COLO668 (cell line): Measurements from ENCODE around the gene RPL36A.

Experiments
- DNase-seq: peaks from one replicate; lab custom pipeline; 2025; ENCODE audit not compliant: unreplicated experiment; lab: John Stamatoyannopoulos, UW

Gene RPL36A

GRCh38 chrX:101391831-101392230, 1.0 kb downstream of the RPL36A start:
- DNase-seq = no peak

GRCh38 chrX:101393530-101394305, 2.9 kb downstream of the RPL36A start:
- no peak for DNase-seq

GRCh38 chrX:101394372-101394771, 3.6 kb downstream of the RPL36A start:
- DNase-seq = no peak

GRCh38 chrX:101395789-101396188, 5.0 kb downstream of the RPL36A start:
- no peak for DNase-seq

- no peak for DNase-seq
Observed at GRCh38 chrX:101397779-101398178, 7.0 kb downstream of the RPL36A start.

DNA sequence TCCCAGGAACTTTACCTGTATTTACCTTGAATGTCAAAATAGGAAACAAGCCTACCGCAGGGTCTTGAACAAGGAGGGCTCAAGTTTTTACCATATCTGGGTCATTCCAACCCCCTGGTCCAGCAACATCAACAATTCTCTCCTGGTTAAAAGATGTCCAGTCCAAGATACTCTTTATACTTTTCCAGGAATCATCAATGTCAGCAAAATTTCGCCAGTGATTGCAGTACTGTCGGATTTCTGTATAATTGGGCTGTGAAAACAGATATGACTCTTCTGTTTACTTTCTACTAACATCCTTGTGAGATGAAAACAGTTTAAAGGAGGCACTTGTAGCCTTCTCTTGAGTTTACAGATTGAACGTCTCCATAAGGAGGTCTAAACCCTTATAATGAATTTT, 7.9 kb downstream of the RPL36A start:
- no peak for DNase-seq

DNA sequence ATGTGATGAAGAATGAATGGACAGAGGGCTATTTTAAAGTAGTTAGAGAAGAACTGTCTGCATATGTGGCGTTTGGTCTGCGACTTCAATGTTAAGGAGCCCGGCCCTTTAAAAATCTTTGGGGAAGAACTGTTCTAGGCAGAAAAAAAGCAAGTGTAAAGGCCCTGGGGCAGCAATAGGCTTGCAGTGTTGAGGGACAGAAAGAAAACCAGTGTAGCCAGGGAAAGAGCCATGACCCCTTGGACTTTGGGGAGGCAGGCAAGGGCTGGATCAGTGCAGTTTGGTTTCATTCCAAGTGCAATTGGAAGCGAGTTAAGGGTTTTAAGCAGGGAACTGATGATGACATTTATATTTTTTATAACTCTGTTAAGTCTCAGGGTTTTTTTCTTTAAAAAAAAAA, 9.0 kb downstream of the RPL36A start:
- DNase-seq = no peak

DNA sequence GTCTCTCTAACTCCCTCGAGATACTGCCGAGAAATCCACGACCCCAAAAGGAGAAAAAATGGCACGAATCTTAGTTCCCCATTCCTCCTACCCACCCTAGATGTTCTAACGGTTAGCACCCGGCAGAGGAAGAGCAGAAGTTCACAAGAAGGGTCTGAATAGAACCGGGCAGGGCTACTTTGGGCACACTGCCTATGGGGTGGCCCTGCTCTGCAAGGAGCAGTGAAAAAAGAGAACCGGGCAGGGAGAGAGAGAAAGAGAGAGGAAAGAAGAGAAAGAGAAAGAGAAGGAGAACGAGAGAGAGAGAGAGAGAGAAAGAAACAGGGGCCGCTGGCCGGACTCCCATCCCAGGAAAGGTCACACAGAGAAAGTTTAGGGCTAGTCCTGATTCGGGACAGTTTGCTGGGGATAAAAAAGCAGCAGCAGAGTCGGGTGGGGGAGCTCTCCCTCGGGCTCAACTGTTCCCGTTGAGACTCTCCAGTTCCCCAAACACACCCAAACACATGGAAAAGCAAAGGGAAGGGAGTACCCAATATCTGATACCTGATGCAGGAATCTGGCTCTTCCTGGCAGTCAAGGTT, 16.4 kb downstream of the RPL36A start:
- DNase-seq = no peak

GRCh38 chrX:101407748-101408531, 17.1 kb downstream of the RPL36A start, which contains the start of the genes GLA and HNRNPH2:
TSS of gene GLA (minus strand) at chrX:101407925. CDS start at chrX:101407903, 22 bp downstream.
TSS of gene HNRNPH2 (plus strand) at chrX:101408222. CDS start at chrX:101411989, 3,767 bp downstream.
- DNase-seq = peak; percentile 89

GRCh38 chrX:101408532-101408841, 17.7 kb downstream of the RPL36A start:
- no peak for DNase-seq

GRCh38 chrX:101409043-101409442, 18.2 kb downstream of the RPL36A start:
- DNase-seq = no peak

DNA sequence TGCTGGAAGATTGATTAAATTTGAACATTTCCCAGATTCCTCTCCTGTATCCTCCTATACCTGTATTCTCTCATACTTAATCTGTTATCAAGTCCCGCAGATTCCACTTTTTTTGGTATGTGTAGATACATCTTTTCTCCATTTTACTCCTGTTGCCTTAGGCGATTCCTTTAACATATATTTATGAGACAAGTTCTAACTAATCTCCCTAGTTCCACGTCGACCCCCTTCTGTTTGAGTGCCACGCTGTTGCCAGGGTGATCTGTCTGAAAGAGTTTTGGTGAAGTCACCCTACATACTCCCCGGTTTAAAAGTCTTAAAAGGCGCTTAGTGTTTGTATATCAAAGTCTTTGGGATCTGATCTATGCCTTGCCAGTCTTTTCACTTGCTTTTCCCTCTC, 19.6 kb downstream of the RPL36A start:
- DNase-seq = no peak

- no peak for DNase-seq
Observed at GRCh38 chrX:101411984-101412383, 21.2 kb downstream of the RPL36A start.

DNA sequence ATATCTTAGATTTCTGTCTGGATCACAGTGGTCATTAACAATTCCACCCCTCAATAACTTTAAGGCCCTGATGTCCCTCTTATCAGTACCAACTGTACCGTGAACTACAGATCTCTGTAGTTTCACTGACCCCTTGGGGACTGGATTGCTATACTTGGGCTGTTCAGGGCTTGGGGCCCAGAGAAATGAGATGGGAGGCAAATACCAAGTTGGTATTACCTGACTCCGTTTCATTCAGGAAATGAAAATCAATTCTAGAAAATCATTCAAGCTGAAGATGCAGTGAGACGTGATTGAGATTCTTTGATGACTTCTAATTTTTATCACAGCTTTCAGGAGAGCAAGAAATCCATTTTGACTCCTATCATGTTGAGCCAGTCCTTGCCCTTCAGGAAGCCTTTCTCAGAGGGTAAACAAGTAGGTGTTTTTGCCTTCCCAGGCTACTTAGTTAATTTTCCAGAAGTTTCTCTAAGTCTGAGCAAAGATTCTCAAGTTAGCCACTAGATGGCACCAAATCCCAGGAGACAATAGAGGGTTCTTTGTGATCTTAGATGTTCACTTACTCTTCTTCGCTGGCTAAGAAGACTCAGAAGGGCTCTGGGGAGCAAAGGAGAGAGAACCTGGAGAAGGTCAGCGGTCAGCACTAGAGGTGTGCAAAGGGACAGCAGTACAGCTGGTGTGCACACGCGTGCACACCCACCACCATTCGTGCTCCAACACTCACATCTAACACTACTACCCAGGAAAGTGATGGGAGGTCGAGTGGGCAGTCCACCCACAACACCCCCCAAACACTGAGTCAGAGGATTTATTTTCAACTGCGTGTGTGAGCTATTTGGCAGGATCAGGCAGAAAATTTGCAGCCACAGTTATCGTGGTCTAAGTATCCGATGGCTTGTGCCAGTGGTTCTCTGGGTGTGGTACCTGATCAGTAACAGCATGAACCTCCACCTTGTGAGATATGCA, 24.7 kb downstream of the RPL36A start:
- DNase-seq = peak; percentile 16

GRCh38 chrX:101416691-101417090, 25.9 kb downstream of the RPL36A start:
- no peak for DNase-seq

- DNase-seq = no peak
Observed at GRCh38 chrX:101417190-101417589, 26.4 kb downstream of the RPL36A start.

- DNase-seq = peak; percentile 60
Observed at GRCh38 chrX:101417981-101418841, 27.4 kb downstream of the RPL36A start.

DNA sequence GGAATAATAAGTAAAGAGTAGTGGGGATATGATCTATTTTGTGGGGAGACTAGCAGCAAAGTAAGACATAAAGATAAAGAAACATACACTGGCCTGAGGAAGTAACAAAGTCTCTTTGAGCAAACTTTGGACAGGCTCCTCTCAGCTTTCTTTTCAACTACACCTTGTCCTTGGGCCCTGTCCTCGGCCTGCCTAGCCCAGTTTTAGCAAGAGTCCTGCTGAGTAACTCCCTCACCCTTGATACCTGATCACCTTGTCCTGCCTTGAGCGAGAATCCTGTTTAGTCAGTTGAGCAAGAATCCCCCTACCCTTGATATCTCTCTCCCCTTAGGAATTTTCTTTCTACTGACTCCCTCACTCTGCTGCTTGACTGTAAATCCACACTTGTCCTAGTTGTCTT, 28.7 kb downstream of the RPL36A start:
- no peak for DNase-seq

GRCh38 chrX:101427954-101428353, 37.1 kb downstream of the RPL36A start:
- DNase-seq = no peak

GRCh38 chrX:101429934-101430333, 39.1 kb downstream of the RPL36A start:
- no peak for DNase-seq
